ENCODE data around the gene KCNJ15. TPM values are rescaled to one million over a fixed set of nuclear protein-coding genes. Genes with fewer than 3 reads are reported as not detected.

The KCNJ15 gene
- total RNA-seq, 4 donors from 2014 or later = 4.6 to 9.2 (median 6.5) TPM

- no peak overlapping the region for H3K27ac ChIP-seq
- TF ChIP-seq, protein P1, sequence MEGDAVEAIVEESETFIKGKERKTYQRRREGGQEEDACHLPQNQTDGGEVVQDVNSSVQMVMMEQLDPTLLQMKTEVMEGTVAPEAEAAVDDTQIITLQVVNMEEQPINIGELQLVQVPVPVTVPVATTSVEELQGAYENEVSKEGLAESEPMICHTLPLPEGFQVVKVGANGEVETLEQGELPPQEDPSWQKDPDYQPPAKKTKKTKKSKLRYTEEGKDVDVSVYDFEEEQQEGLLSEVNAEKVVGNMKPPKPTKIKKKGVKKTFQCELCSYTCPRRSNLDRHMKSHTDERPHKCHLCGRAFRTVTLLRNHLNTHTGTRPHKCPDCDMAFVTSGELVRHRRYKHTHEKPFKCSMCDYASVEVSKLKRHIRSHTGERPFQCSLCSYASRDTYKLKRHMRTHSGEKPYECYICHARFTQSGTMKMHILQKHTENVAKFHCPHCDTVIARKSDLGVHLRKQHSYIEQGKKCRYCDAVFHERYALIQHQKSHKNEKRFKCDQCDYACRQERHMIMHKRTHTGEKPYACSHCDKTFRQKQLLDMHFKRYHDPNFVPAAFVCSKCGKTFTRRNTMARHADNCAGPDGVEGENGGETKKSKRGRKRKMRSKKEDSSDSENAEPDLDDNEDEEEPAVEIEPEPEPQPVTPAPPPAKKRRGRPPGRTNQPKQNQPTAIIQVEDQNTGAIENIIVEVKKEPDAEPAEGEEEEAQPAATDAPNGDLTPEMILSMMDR (IDR thresholded peaks at IDR 0.05) = no peak
- TF ChIP-seq POLR2AphosphoS5 (IDR thresholded peaks at IDR 0.05) (no peak), POLR2A (IDR thresholded peaks at IDR 0.05) (no peak), EP300 (IDR thresholded peaks at IDR 0.05) (no peak)
- no peak for DNase-seq (ENCODE audit: low spot score in 2 of 2)
- no peaks in the 10 kb centered on the region for H3K9me3 ChIP-seq
- no peak overlapping the region for H3K4me3 ChIP-seq
- peaks cover 3% of the 10 kb centered on the region for H3K27me3 ChIP-seq
- 79% methylated on average over 1 of the region's 1 CpG for WGBS
- peaks cover 3% of the 10 kb centered on the region for H3K4me1 ChIP-seq
- no peaks in the 10 kb centered on the region for H3K36me3 ChIP-seq
Measured at GRCh38 chr21:38327984-38328383, 71.2 kb downstream of the KCNJ15 start.

GRCh38 chr21:38329162-38329561 is 72.4 kb downstream of the KCNJ15 start:
- Histone ChIP-seq H3K4me1 (no peaks in the 10 kb centered on the region), H3K9me3 (no peaks in the 10 kb centered on the region), H3K27me3 (peaks cover 3% of the 10 kb centered on the region), H3K27ac (no peak overlapping the region), H3K4me3 (no peak overlapping the region), H3K36me3 (no peaks in the 10 kb centered on the region)
- DNase-seq (ENCODE audit: low spot score in 2 of 2) = no peak
- TF ChIP-seq, protein P1 (IDR thresholded peaks at IDR 0.05) = no peak
- TF ChIP-seq POLR2A (IDR thresholded peaks at IDR 0.05) (no peak), EP300 (IDR thresholded peaks at IDR 0.05) (no peak), POLR2AphosphoS5 (IDR thresholded peaks at IDR 0.05) (no peak)
- 92% methylated on average over 2 of the region's 2 CpGs for WGBS

GRCh38 chr21:38330666-38331065 is 73.9 kb downstream of the KCNJ15 start:
- no peak overlapping the region for H3K4me3 ChIP-seq
- peaks cover 3% of the 10 kb centered on the region for H3K27me3 ChIP-seq
- no peaks in the 10 kb centered on the region for H3K4me1 ChIP-seq
- no peaks in the 10 kb centered on the region for H3K36me3 ChIP-seq
- no peak overlapping the region for H3K27ac ChIP-seq
- 92% methylated on average over 2 of the region's 2 CpGs for WGBS
- H3K9me3 ChIP-seq = no peaks in the 10 kb centered on the region
- TF ChIP-seq, protein P1 (IDR thresholded peaks at IDR 0.05) = no peak
- no peak for TF ChIP-seq POLR2A (IDR thresholded peaks at IDR 0.05)
- no peak for TF ChIP-seq POLR2AphosphoS5 (IDR thresholded peaks at IDR 0.05)
- no peak for TF ChIP-seq EP300 (IDR thresholded peaks at IDR 0.05)
- DNase-seq (ENCODE audit: low spot score in 2 of 2) = no peak

DNA sequence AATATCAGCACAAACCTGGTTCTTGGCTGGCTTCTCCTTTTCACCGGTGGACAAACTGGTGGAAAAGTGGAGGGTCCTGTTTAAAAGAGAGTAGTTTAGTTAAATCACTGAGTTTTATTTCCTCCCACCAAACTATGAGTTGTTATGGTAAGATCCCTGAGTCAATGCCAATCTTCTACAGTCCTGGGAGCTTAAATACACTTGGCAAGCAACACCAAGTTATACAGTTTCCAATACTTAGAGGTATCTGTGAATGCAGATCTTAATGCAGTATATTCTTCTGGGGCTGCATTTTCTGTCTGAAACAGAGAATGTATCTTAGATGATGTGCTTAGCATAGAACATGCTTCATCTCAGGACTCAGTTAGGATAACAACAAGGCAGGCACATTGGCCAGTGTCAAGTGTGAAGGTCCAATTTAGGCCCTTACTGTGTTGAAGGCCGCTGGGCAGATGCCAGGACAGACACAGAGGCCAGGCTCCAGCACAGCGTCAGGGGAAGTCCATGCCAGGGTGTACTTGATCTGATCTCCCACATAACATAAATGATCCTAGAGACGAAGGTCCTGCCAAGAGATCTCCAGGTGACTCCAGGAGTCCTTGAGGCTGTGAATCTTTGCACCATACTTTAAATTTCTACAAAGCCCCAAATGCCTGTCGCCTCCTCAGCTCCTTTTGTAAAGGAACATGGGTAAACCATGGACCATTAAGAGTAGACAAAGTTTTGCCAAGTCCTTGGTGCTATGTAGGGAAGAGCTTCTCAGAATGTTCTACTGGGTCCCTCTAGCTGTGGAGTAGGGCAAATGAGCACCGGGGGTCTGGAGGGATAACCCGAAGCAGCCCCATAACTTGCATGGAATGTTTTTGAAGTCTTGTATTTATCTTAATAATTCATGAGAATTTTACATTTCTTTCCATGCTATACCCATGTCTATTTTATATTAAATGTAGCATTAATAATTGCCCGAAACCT is 76.8 kb downstream of the KCNJ15 start:
- no peaks in the 10 kb centered on the region for H3K9me3 ChIP-seq
- H3K36me3 ChIP-seq = no peaks in the 10 kb centered on the region
- TF ChIP-seq EP300 (IDR thresholded peaks at IDR 0.05) (no peak), POLR2A (IDR thresholded peaks at IDR 0.05) (no peak), POLR2AphosphoS5 (IDR thresholded peaks at IDR 0.05) (no peak)
- TF ChIP-seq, protein P1 (IDR thresholded peaks at IDR 0.05) = no peak
- no peaks in the 10 kb centered on the region for H3K4me1 ChIP-seq
- DNase-seq (ENCODE audit: low spot score in 2 of 2) = no peak
- no peak overlapping the region for H3K27ac ChIP-seq
- no peak overlapping the region for H3K4me3 ChIP-seq
- peaks cover 3% of the 10 kb centered on the region for H3K27me3 ChIP-seq
- WGBS = 75% methylated on average over 8 of the region's 8 CpGs

GRCh38 chr21:38334866-38335265 is 78.1 kb downstream of the KCNJ15 start:
- Histone ChIP-seq H3K4me1 (no peaks in the 10 kb centered on the region), H3K36me3 (no peaks in the 10 kb centered on the region), H3K9me3 (no peaks in the 10 kb centered on the region), H3K27me3 (peaks cover 3% of the 10 kb centered on the region), H3K27ac (no peak overlapping the region), H3K4me3 (no peak overlapping the region)
- DNase-seq (ENCODE audit: low spot score in 2 of 2) = no peak
- TF ChIP-seq EP300 (IDR thresholded peaks at IDR 0.05) (no peak), POLR2A (IDR thresholded peaks at IDR 0.05) (no peak), POLR2AphosphoS5 (IDR thresholded peaks at IDR 0.05) (no peak)
- WGBS = 90% methylated on average over 8 of the region's 8 CpGs
